HepG2 (cell line): ENCODE results near the gene ZNF765. TPM values are rescaled to one million over a fixed set of nuclear protein-coding genes. Genes with fewer than 3 reads are reported as not detected.

Source experiments
- ETV5 ChIP-seq: IDR thresholded peaks from 2 replicates; pipeline ENCODE4 v1.6.1; 2018; ENCODE audit warnings: missing biosample characterization, missing genetic modification reagents, inconsistent platforms, borderline replicate concordance
- FOXA3 ChIP-seq: IDR thresholded peaks from 2 replicates; pipeline ENCODE4 v1.6.1; 2016; ENCODE audit warnings: missing genetic modification reagents, missing compliant biosample characterization
- GFI1 ChIP-seq: sonication (generic); formaldehyde crosslinking; IDR thresholded peaks from 2 replicates; pipeline ENCODE4 v1.5.0; 2020; ENCODE audit warnings: missing genetic modification reagents, mild to moderate bottlenecking, borderline replicate concordance
- GLI4 ChIP-seq: sonication (generic); formaldehyde crosslinking; IDR thresholded peaks from 2 replicates; pipeline ENCODE4 v1.5.1; 2020; ENCODE audit warnings: missing genetic modification reagents, mild to moderate bottlenecking, moderate library complexity, borderline replicate concordance
- HNF1A ChIP-seq, 2 experiments: sonication (generic) in 1 of 2; formaldehyde crosslinking in 1 of 2; IDR thresholded peaks; 2 replicates each; pipeline versions ENCODE4 v1.4.0 to v1.6.1; 2016 to 2020; ENCODE audit warnings: borderline replicate concordance in 1 of 2, low read depth in 1 of 2, mild to moderate bottlenecking in 1 of 2, missing genetic modification reagents in 1 of 2
- IRF9 ChIP-seq: sonication (generic); formaldehyde crosslinking; IDR thresholded peaks from 2 replicates; pipeline ENCODE4 v1.8.0; 2022; ENCODE audit warnings: missing genetic modification reagents, mild to moderate bottlenecking, borderline replicate concordance
- KDM2A ChIP-seq: sonication (generic); formaldehyde crosslinking; IDR thresholded peaks from 2 replicates; pipeline ENCODE4 v1.4.0; 2020; ENCODE audit warnings: low read depth, missing genetic modification reagents, borderline replicate concordance
- MXD1 ChIP-seq: sonication (generic); formaldehyde crosslinking; IDR thresholded peaks from 2 replicates; pipeline ENCODE4 v1.4.0; 2020; ENCODE audit warnings: mild to moderate bottlenecking, missing genetic modification reagents
- PHF21A ChIP-seq: sonication (generic); formaldehyde crosslinking; IDR thresholded peaks from 2 replicates; pipeline ENCODE4 v1.5.0; 2020; ENCODE audit warnings: mild to moderate bottlenecking, missing genetic modification reagents
- PITX1 ChIP-seq: sonication (generic); formaldehyde crosslinking; IDR thresholded peaks from 2 replicates; pipeline ENCODE4 v1.5.1; 2020; ENCODE audit warnings: mild to moderate bottlenecking, missing genetic modification reagents
- POLR2G ChIP-seq: fragments of 200-400 bp; formaldehyde crosslinking; IDR thresholded peaks from 2 replicates; pipeline ENCODE4 v1.6.1; 2018; ENCODE audit warnings: mild to moderate bottlenecking, low read depth, low read length, moderate library complexity
- PPARG ChIP-seq: conservative IDR thresholded peaks from 2 replicates; pipeline ENCODE4 v1.6.1; 2016; ENCODE audit warnings: missing biosample characterization, missing genetic modification reagents
- RBM39 ChIP-seq: fragments of 200-400 bp; formaldehyde crosslinking; IDR thresholded peaks from one replicate; pipeline ENCODE4 v1.6.1; 2018; ENCODE audit warnings: antibody characterized with exemption, mild to moderate bottlenecking, low read depth, low read length; ENCODE audit not compliant: poor library complexity, severe bottlenecking
- SP4 ChIP-seq: sonication (generic); formaldehyde crosslinking; IDR thresholded peaks from 2 replicates; pipeline ENCODE4 v1.8.1; 2023; ENCODE audit warnings: mild to moderate bottlenecking, missing genetic modification reagents
- TAF1 ChIP-seq: sonication (generic); formaldehyde crosslinking; IDR thresholded peaks from 2 replicates; pipeline ENCODE4 v1.4.0; 2020; ENCODE audit warnings: missing genetic modification reagents
- TP53 ChIP-seq: sonication (generic); formaldehyde crosslinking; conservative IDR thresholded peaks from 2 replicates; pipeline ENCODE4 v1.4.0; 2020; ENCODE audit warnings: missing genetic modification reagents
- ZNF503 ChIP-seq: sonication (generic); formaldehyde crosslinking; IDR thresholded peaks from 2 replicates; pipeline ENCODE4 v1.4.0; 2020; ENCODE audit warnings: missing genetic modification reagents
- ZNF710 ChIP-seq: sonication (generic); formaldehyde crosslinking; IDR thresholded peaks from 2 replicates; pipeline ENCODE4 v1.5.0; 2020; ENCODE audit warnings: mild to moderate bottlenecking, missing genetic modification reagents, borderline replicate concordance
- polyA plus RNA-seq, 8 experiments: library from polyadenylated mRNA; depleted of rRNA in 3 of 8; stranded (reverse) in 7 of 8; unstranded in 1 of 8; fragments of >200 nt; fragmentation: Illumina TruSeq in 4 of 8; extraction: Trizol in 4 of 8; gene quantifications; 2 replicates each; pipeline versions ENCODE4 v1.2.1 to v1.2.3, GENCODE V29; 2011 to 2016; ENCODE audit warnings: low read depth in 4 of 8, missing spikeins in 1 of 8, mixed read lengths in 1 of 8; ENCODE audit not compliant: insufficient read depth in 1 of 8
- total RNA-seq, 5 experiments: library from RNA; depleted of rRNA; stranded (reverse); fragments of >200 nt; fragmentation: Illumina TruSeq; extraction: Trizol; gene quantifications; 2 replicates each; pipeline ENCODE4 v1.2.3, GENCODE V29; 2016; ENCODE audit warnings: low read depth in 1 of 5

Gene ZNF765
- total and polyA plus RNA-seq, 2 of the 13 experiments (the other 11 are each of a cell fraction or from before 2014, with no cell fraction given): 5.0 to 14.5 TPM

GRCh38 chr19:53431399-53432087, 36.6 kb downstream of the ZNF765 start, which contains the start of gene ZNF761 (continued):
- 0 out of 2 replicates have a peak, but pooled peaks have one; percentile 29 for TF ChIP-seq PPARG (CRISPR knock-in tag)
- TF ChIP-seq IRF9: peak; percentile 72; the same call in 1 of the 2 replicates
- no peak; the same call in 1 of the 2 replicates for TF ChIP-seq ZNF710 (CRISPR knock-in tag)
- TF ChIP-seq POLR2G: peak; percentile 84
- TF ChIP-seq GLI4: peak; percentile 62; the same call in 1 of the 2 replicates
- peak; percentile 69; the same call in 1 of the 2 replicates for TF ChIP-seq TAF1 (CRISPR knock-in tag)
- TF ChIP-seq GFI1 (CRISPR knock-in tag): peak; percentile 29; the same call in 1 of the 2 replicates
- TF ChIP-seq ETV5 (CRISPR knock-in tag): peak; percentile 7; the same call in 1 of the 2 replicates
- peak; percentile 62; the same call in 1 of the 2 replicates for TF ChIP-seq KDM2A (CRISPR knock-in tag)
- no peak for TF ChIP-seq PITX1 (CRISPR knock-in tag)
- no peak for TF ChIP-seq HNF1A (IDR thresholded peaks at IDR 0.05; ENCODE audit: low read depth)
- TF ChIP-seq HNF1A (CRISPR knock-in tag; IDR thresholded peaks at IDR 0.05; ENCODE audit: borderline replicate concordance): peak; percentile 35; the same call in 1 of the 2 replicates
- peak; percentile 68; the same call in 1 of the 2 replicates for TF ChIP-seq MXD1 (CRISPR knock-in tag)
- TF ChIP-seq RBM39: peak; percentile 23
- TF ChIP-seq TP53: no peak
- 0 out of 2 replicates have a peak, but pooled peaks have one; percentile 12 for TF ChIP-seq FOXA3 (CRISPR knock-in tag)
- peak; percentile 90 for TF ChIP-seq SP4 (CRISPR knock-in tag)
- TF ChIP-seq ZNF503 (CRISPR knock-in tag): no peak
- peak; percentile 70 for TF ChIP-seq PHF21A
